Activated CD4-positive, alpha-beta T cell treated with anti-CD3 and anti-CD28 coated beads for 1 hour (primary cell): ENCODE results near the gene DYNC1I1.

ENCODE experiments used
- DNase-seq: peaks from one replicate; pipeline ENCODE4 v3.0.0-alpha.2; 2020

The DYNC1I1 gene

DNA sequence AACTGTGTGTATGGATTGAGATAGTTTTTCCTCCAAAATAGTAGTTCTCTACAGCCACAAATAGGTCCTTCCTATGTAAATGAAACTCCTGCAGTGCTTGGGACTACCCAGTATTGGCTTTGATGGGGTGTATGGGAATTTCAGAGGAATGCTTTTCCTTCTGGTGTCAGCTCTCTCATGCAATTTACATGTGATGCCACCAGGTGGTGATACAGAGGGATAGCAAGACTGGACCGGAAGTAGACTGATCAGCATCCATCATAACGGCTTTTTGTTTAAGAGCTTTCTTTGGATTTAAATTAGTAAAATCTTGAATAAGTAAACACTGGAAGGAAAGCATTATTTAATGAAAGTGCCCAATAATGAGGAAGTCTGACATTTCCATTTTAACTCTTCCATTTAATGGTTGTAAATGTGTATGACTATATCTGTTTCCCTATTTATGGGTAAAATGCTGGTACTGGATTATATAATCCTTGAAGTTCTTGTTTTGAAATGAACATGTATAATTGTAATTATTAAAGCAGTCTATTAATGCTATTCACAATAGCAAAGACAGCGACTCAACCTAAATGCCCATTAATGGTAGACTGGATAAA is 22.7 kb downstream of the DYNC1I1 start:
- DNase-seq: no peak

DNA sequence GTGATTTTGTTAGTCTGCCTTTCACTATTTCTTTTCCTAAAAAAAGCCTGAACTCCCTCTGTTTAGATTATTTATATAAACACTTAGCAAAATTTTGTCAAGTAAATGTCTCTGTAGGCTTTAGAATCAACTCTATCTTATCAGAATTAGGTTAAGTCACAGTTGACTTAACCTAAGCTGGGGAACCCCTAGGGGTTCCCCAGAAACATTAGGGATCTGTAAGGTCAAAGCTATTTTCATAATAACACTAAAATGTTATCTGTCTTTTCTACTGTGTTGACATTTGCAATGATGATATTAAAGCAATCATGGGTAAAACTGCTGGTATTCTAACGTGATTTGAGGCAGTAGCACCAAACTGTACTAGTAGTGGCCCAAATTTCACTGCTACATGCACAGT is 24.3 kb downstream of the DYNC1I1 start:
- no peak for DNase-seq

DNA sequence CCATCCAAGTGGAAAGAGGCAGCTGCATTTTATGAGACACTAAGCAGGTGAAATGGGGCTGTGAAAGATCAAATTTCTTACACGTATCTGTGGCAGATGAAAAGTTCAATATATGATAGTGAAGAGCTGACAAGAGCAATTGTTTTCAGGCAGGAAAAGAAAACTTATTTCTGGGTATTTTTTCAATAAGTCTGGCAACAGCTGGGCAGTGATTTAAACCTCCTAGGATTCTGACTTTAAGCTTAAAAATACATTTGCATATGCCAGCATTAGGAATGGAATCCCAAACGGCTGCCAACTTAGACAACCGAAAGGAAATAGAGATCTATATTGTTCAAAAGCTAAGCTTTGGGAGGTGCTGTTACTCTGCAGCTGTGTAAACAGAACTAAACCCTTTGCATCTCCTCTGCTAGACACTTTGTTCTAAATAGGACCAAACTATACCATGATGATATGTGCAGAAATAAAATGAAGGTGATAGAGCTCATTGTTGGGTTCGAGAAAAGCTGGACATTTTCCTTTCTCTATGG is 26.1 kb downstream of the DYNC1I1 start:
- no peak for DNase-seq

DNA sequence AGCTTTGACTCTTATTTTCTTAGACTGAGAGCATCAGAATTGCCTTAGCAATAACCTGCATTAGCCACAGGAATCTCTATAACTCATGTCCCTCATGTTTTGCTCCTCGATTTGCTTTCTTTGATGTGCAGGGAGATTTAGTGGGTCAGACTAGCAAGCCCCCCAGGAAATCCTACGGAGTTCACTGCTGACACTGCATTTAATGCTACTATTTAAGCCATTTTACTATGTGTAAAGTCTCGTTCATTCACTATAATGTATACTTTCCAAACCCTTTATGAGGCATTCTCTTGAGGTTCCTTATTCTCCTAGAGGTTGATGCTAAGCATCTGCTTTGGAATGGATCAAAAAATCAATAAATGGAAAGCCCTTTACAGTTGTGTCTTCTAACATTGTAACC is 28.4 kb downstream of the DYNC1I1 start:
- DNase-seq: no peak

DNA sequence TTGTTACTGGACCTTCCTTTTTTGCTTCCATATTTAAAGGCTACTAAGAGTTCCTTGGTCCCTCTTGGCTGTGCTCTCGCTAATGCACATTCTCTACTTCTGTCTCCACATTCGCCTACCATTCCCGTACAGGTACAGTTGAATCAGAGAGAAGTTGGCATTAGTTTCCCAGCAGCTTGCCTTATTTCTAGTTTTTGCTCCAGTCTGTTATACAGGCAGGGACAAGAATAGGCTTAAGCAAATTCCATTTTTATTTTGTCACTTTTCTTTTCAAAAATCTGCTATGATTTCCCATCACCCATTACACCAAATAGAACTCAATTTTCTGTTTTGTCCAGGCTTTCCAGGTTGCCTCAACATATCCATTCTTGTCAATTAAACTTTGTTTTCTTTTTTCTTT is 29.9 kb downstream of the DYNC1I1 start:
- no peak for DNase-seq

DNA sequence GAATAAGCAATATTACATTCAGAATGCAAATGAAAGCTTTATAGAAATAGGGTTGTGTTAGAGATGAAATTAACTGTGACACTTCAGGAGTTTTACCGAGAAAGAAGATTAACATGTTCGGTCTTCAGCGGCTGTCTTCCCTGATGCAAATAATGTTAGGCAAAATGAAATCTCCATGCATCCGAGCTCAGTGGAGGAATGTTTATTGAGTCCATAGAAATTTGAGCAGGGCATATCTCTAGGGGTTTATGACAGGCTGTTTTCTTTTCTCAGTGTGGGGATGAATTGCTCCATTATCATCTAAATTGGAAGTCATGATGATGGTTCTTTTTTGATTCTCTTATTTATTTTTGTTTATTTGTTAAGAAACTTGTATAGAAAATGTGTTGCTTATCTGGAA is 31.7 kb downstream of the DYNC1I1 start:
- DNase-seq: no peak

DNA sequence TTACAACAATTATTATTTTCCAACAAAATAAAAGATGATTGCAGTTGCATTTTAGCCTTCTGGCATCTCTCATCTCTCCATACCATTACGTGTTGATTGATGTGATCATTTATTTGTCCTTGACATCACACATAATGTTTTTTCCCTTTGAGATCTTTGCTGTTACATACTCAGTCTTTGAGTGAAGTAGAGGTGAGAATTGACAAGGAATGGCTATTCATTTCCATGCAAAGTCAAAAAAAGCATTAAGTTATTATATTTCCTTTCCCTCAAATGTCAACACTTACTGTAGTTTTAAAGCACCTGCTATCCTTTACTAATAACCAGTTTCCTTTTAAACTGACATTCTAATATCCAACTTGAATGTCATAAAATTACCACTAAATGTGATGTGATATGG is 33.6 kb downstream of the DYNC1I1 start:
- DNase-seq: no peak

DNA sequence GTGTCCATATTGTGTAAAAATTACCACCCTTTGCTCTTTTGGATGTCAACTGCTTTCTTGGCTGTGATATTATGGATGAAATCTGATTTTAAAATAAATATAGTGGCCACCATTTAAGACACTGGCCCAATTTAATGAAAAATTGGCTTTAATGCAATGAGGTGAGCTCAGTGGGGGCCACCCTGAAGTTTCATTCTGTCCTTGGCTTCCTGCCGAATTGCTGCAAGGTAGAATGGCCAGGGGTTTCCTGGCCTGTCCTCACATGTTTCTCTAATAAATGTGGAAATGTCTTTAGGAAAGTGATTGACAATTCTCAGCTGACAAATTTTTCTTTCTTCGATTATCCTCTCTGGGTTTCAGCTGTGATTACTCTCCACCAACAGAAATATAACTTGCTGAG is 36.0 kb downstream of the DYNC1I1 start:
- no peak for DNase-seq

DNA sequence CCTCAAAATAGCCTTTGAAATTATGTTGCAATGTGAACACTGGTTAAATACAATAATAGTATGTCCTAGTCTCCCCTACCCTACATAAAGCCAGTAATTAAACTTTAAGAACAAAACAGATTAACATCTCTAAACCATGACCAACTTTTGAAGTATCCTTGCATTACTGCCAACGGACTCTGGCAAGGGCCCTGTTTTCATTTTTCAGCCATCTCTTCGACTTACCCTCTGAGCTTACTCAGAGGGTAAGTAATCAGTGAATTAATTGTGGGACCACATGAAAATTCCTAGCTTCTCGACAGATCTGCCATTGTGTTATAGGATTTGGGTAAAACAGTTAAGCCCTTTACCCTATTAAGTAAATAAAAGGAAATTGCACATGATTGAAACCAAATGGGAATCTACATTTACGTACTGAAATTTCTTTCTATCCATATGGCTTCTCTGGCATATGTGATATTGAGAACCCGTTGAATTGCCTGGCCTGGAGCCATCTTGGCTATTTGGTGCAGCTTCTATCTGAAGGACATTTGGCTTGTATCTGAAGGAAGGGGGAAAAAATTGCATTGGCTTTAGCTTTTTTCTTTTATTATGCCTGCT is 39.6 kb downstream of the DYNC1I1 start:
- no peak for DNase-seq

DNA sequence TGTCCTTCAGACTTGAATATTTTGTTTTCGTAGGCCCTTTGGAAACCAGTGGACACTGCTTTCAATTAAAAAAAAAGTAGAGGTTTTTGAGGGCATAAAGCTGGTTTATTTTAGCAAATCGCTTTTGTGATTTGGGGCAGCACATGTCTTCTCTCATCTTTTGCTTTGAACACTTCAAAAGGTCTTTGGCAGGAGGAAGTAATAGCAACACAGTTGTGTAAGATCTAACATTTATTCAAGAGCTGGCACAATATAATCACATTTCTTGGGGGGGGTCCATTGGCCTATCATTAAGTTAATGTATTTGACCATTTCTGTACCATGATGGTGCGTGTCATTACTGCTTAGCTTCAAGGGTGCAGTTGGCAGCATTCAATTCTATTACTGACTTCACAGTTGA is 42.4 kb downstream of the DYNC1I1 start:
- no peak for DNase-seq

DNA sequence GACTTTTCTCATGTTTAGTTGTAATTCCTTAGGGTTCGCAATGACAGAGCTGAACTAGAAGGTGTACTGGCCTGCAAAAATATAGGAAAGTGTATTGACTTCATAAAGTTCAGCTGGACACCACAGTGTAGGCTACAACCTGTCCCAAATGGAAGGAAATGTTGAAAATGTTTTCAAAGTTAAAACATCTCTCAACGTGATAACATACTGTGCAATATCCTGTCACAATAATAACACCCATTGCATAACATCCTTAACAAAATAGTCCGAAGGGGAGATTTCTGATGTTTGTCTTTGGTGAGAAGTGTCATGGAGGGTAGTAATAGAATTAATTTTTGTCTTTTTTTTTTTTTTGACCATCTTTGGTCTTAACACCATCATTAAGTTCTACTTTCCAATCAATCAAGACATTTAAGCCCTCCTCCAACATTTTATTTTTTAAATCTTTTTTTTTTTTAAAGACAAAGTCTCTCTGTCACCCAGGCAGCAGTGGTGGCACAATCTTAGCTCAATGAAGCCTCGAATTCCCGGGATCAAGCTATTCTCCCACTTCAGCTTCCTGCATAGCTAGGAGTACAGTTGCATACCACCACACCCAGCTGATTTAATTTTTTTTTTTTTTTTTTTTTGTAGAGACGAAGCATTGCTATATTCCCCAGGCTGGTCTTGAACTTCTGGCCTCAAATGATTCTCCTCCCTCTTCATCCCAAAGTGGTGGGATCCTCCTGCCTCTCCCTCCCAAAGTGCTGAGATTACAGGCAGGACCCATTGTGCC is 45.7 kb downstream of the DYNC1I1 start:
- no peak for DNase-seq

DNA sequence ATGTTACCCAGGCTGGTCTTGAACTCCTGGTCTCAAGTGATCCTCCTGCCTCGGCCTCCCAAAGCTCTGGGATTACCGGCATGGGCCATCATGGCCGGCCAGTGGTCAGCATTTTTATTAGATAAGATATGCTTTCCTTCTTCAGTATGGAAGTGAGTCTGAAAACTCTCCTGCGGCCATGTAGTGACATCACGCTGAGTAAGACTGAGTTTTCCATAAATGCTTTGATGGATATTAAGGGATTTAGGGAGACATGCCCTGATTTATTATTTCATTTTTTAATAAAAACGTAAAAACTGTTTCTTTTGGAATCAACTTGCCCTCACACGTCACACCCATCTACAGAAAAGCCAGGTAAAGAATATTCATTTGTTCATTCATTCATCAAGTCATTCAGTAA is 48.4 kb downstream of the DYNC1I1 start:
- DNase-seq: no peak

DNA sequence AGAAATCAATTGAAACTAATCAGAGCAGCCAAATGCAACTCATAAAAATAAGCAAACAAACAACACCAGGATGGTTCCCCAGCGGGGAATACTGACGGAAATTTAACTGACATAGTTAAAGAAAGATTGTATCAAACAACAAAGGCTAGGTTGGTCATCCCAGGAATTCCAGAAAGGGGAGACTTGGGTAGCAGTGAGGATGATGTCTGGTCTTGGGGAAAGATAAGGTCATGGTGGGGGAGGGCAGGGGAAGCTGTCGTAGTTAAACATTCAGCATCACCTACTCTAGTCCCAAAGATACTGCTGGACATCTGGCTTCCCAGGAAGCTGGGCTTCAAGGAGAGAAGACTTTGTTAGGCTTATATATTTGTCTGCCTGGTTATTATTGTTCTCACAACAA is 50.4 kb downstream of the DYNC1I1 start:
- no peak for DNase-seq

DNA sequence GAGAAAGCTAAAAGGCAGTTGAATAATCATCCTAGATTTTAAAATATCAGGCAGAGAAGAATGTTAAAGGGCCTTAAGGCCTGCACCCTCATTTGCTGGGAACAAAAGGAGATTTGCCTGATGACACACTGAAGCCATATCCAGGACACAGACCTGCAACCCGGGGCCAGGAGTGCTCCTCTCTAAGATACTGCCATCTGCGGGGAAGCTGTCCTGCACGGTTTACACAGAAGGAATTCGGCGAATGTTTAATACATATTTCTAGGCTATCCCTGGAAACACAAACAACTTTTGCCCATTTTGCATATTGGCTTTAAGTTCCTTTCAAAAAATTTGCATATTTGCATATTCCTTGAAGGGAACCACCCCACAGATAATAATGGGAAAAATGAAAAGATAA is 52.3 kb downstream of the DYNC1I1 start:
- no peak for DNase-seq

DNA sequence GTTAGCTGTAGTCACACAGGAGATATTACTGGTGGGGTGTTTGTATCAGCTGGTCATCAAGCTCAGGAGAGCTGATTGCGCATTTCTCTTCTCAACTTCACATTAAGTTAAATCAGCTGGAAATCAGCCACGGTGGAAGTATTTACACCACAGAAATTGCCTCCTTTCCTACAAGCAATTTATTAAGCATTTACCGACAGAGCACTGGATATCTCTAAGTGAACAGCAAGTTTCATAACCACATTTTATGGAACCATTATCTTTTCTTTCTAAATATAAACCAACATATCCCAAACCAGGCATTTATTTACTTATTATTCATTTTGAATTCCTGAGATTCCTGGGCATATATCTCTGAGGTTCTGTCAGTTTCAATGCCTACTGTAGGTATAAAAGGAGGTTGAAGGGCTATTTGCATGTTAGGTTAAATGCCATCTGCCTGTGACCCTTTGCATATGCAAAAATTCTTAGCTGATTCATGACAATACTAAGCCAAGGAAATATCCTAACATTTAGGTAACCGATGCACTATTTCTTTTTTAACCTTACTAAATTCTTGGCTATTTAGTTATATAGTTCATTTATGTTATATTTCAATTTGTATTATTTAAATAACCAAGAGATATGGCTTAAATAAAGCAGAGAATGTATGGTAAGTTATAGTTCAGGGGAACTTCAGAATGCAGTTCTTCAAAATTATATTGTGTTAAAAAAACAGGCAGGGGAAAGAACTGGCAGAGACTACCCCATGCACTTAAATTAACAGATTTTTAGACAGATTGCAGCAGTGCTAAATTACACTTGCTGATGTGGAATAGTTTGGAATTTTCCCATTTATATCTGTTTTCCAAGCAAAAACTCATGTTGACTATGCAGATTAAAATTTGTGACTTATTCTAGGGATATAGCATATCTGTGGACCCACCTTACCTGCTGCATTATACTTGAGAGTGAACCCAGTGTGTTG is 56.8 kb downstream of the DYNC1I1 start:
- no peak for DNase-seq

DNA sequence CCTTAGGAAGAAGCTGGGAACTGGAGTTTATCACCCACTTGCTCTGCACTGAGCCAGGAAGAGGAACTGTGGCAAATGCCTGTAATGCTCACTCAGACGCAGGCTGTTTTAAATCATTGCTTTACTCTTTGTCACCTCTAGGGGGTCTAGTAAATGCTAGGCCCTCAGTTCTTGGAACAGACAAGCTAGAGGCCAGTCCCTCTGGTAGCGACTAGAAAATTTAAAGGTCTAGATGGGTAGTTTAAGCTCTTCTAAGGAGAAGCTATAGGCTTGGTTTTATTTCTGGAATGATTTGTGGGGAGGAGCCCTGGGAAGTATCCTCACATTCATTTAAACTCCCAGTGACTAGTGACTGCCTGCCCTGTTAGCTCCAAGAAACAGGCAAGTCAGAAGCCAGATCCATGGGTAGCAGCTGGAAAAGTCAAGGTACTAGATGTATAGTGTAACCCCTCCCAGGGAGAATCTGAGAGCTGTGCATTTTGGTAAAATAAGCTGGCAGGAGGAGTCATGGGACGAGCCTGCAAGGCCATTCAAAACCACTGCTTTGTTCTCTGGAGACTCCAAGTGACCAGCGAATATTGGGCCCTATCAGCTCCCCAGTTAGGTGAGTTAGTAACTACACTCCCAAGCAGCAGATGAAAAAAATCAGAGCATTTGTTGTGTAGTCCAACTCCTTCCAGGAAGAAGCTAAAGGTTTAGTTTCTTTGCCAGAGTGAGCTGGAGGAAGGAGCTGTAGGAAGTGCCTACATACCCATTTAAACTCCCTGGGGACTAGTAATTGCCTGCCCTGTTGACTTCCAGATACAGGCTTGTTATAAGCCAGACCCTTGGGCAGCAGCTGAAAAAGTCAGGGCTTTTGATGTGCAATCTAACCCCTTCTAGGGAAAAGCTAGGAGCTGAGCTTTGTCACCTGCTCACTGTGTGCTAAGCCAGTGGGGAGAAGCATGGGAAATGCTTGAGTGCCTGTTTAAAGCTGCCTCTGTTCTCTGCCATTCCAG is 68.9 kb downstream of the DYNC1I1 start:
- no peak for DNase-seq

DNA sequence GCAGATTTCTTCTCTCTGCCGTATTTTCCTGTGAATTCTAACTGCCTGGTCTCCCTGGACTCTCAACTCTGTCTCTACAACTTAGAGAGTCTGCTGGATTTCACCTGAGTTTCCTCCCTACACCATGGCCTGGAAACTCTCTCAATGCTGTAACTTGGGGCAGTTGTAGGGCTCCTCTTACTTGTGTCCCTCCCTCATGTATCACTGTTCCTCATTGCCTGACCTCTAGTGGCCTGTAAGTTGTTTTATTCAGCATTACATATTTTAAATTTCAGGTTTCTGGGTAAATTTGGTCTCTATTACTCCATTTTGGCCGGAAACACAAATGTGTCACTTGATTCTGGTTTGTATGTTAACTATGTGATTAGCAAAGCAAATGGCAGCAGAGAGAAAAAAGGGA is 70.9 kb downstream of the DYNC1I1 start:
- DNase-seq: no peak

DNA sequence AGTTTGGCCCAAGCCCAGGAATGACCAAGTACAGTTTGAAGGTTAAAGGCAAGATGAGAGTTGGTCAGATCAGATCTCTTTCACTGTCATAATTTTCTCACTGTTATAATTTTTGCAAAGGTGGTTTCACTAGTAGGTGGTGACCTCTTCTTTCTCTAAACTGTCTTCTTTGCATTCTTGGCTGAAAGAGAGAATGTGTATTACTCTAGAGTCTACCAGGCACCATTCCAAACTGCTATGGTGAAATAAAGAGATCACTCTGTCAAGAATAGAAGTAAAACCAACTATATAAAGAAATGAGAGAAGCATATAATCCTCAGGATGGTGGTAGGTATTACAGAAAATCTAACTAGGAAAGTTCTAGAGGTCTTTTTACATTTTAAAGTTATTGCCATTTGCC is 72.7 kb downstream of the DYNC1I1 start:
- DNase-seq: no peak

DNA sequence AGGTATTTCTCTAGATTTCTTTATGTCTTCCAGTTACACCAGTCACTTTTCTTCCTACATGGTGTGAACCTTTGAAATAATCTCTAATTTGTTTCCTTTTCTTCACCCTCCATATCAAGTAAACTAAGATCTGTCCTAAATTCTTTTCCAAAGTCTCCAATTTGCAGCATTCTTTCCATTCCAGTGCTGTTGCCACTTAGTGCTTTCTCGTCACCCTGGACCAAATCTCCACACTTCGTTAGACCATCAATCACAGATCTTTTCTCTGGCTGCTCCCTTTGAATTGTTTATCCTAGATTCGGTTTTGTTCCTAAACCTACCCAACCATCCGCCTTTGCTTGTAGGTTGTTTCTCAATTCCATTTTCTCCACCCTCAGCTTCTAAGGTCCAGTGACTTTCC is 74.7 kb downstream of the DYNC1I1 start:
- no peak for DNase-seq

DNA sequence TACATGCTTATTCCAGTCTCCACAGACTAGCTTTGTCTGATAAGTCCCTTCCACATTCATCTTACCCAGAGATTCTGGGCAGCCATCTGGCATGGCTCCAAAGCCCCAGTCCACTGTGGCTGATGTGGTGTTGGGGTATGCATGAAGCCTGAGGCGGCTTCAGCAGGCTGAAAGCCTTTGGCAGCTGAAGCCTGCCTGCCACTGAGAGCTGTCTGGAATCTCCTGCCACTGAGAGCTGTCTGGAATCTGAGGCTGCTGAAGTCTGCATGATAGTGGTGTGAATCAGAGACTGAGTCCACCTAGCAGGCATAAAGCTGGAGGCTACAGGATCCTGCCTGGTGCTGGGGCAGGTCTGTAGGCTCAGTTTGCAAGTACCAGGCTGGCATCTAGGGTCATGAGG is 87.1 kb downstream of the DYNC1I1 start:
- no peak for DNase-seq

DNA sequence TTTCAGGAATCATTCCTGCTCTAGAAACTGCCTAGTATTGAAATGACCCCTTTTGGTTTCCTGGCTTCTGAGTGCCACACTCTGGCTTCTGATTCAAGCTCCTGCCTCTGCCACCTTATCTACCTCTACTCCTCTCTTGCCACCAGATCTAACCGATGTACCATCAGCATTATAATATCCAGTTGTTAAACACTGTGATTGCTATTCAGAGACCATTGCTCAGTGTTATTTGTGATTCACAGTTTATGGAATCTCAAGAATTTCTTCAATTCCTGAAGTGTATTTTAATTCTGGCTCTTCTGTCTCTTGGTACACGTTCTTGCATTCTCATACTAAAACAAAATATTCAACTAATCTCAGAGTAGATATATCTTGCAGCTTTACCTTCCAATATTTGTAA is 88.7 kb downstream of the DYNC1I1 start:
- DNase-seq: no peak

DNA sequence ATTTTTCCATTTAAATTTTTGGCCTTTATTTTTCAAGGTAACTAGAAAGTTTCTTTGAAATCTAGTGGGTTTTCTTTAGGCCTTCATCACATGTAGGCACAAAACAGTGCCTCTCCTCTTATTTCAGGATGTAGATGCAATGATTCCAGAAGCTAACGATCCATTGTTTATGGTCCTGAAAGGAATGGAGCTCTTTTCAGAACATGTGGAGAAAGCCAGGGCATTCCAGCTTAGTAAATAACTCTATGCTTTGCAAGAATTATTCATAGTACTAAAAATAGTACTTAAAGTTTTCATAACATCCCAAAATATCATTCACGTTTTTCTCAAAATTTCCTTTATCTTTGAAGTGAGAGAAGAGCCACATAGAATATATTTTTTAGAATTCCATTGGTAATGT is 91.3 kb downstream of the DYNC1I1 start:
- no peak for DNase-seq
